ENCODE measurements around the gene RLN1.

DNA sequence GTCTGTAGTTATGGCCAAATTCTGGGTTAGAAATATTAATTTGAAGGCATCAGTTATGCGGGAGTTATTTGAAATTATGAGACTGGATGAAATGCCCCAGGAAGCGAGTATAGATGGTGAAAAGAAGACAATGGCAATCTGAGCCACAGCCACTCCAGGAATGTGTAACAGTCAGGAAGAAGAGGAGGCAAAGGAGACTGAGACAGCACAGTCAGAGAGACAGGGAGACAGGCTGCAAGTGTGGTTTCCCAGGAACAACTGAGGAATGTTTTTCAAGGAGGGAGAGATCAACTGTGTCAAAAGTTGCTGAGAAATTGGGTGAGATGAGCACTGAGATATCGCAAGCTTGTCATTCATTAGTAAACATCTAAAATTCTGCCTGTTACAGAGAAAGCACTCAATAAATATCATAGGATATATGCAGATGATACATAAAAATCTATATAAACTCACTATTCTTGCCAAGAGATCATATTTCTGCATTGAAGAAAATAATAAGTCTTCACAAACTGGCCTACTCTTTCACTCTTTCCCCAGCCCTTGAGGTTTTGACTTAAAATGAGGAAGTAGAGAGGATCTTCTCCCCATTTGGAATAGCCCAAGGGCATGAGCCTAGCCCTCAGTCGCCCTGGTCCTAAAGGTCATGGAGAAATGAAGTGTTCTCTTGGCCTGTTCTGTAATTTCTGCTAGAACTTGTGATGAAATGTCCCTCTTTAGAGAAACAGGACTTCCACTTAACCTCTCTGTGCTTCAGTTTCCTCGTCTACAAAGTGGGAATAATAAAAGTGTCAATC, 48.5 kb upstream of the RLN1 start:
- TF ChIP-seq, protein P1, sequence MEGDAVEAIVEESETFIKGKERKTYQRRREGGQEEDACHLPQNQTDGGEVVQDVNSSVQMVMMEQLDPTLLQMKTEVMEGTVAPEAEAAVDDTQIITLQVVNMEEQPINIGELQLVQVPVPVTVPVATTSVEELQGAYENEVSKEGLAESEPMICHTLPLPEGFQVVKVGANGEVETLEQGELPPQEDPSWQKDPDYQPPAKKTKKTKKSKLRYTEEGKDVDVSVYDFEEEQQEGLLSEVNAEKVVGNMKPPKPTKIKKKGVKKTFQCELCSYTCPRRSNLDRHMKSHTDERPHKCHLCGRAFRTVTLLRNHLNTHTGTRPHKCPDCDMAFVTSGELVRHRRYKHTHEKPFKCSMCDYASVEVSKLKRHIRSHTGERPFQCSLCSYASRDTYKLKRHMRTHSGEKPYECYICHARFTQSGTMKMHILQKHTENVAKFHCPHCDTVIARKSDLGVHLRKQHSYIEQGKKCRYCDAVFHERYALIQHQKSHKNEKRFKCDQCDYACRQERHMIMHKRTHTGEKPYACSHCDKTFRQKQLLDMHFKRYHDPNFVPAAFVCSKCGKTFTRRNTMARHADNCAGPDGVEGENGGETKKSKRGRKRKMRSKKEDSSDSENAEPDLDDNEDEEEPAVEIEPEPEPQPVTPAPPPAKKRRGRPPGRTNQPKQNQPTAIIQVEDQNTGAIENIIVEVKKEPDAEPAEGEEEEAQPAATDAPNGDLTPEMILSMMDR (conservative IDR thresholded peaks at IDR 0.05 in 1 of 2, IDR thresholded peaks at IDR 0.05 in 1 of 2; ENCODE audit: low read depth in 1 of 2, low read length in 2 of 2): no peak
- TF ChIP-seq EZH2 (IDR thresholded peaks at IDR 0.05; ENCODE audit: low read length, missing control alignments): no peak
